HepG2 (cell line): ENCODE data around the gene KRT12.

Experiments
- ERF ChIP-seq: IDR thresholded peaks from 2 replicates; pipeline ENCODE4 v1.6.1; 2018; ENCODE audit warnings: missing biosample characterization, missing genetic modification reagents
- HNRNPLL ChIP-seq: fragments of 200-400 bp; formaldehyde crosslinking; IDR thresholded peaks from 2 replicates; pipeline ENCODE4 v1.6.1; 2017; ENCODE audit warnings: mild to moderate bottlenecking, low read depth, low read length; ENCODE audit not compliant: poor library complexity, severe bottlenecking
- RCOR2 ChIP-seq: IDR thresholded peaks from 2 replicates; pipeline ENCODE4 v1.6.1; 2016; ENCODE audit warnings: missing biosample characterization, missing genetic modification reagents
- RELA ChIP-seq: sonication (generic); formaldehyde crosslinking; IDR thresholded peaks from 2 replicates; pipeline ENCODE4 v1.4.0; 2020; ENCODE audit warnings: missing genetic modification reagents
- SP4 ChIP-seq: sonication (generic); formaldehyde crosslinking; IDR thresholded peaks from 2 replicates; pipeline ENCODE4 v1.8.1; 2023; ENCODE audit warnings: mild to moderate bottlenecking, missing genetic modification reagents
- TBP ChIP-seq: sonication (generic); formaldehyde crosslinking; IDR thresholded peaks from 2 replicates; pipeline ENCODE4 v1.5.0; 2020; ENCODE audit warnings: missing genetic modification reagents
- TF ChIP-seq, protein P1 (sequence below): sonication (generic); formaldehyde crosslinking; IDR thresholded peaks from 2 replicates; pipeline ENCODE4 v1.5.0; 2020; ENCODE audit warnings: mild to moderate bottlenecking, missing genetic modification reagents, moderate library complexity
- TF ChIP-seq, protein P2 (sequence below), 2 experiments: sonication (generic) in 1 of 2; formaldehyde crosslinking in 1 of 2; IDR thresholded peaks; 2 replicates each; pipeline versions ENCODE4 v1.5.1 to v1.6.1; 2011 to 2020; ENCODE audit warnings: borderline replicate concordance in 1 of 2, low read depth in 1 of 2, low read length in 1 of 2, mild to moderate bottlenecking in 1 of 2, missing genetic modification reagents in 1 of 2, moderate library complexity in 1 of 2

DNA sequence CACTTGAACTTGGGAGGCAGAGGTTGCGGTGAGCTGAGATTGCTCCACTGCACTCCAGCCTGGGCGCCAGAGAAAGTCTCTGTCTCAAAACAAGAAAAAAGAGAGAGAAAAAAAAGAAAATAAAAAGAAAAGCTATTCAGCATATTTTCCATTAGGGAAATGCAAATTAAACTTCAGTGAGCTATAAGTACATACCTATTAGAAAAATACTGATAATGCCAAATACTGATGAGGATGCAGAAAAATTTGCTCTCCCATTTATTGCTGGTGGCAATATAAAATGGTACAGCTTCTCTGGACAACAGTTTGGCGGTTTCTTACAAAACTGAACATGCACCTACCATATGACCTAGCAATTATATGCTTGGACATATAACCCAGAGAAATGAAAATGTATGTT is 54.4 kb downstream of the KRT12 start:
- TF ChIP-seq, protein P1, sequence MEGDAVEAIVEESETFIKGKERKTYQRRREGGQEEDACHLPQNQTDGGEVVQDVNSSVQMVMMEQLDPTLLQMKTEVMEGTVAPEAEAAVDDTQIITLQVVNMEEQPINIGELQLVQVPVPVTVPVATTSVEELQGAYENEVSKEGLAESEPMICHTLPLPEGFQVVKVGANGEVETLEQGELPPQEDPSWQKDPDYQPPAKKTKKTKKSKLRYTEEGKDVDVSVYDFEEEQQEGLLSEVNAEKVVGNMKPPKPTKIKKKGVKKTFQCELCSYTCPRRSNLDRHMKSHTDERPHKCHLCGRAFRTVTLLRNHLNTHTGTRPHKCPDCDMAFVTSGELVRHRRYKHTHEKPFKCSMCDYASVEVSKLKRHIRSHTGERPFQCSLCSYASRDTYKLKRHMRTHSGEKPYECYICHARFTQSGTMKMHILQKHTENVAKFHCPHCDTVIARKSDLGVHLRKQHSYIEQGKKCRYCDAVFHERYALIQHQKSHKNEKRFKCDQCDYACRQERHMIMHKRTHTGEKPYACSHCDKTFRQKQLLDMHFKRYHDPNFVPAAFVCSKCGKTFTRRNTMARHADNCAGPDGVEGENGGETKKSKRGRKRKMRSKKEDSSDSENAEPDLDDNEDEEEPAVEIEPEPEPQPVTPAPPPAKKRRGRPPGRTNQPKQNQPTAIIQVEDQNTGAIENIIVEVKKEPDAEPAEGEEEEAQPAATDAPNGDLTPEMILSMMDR (CRISPR knock-in tag): no peak
- TF ChIP-seq, protein P2, sequence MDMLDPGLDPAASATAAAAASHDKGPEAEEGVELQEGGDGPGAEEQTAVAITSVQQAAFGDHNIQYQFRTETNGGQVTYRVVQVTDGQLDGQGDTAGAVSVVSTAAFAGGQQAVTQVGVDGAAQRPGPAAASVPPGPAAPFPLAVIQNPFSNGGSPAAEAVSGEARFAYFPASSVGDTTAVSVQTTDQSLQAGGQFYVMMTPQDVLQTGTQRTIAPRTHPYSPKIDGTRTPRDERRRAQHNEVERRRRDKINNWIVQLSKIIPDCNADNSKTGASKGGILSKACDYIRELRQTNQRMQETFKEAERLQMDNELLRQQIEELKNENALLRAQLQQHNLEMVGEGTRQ (IDR thresholded peaks at IDR 0.05; ENCODE audit: low read depth, low read length): no peak
- TF ChIP-seq, protein P2 (CRISPR knock-in tag; IDR thresholded peaks at IDR 0.05; ENCODE audit: borderline replicate concordance): no peak
- no peak for TF ChIP-seq TBP (CRISPR knock-in tag)
- no peak for TF ChIP-seq RCOR2 (CRISPR knock-in tag)
- no peak for TF ChIP-seq RELA (CRISPR knock-in tag)
- TF ChIP-seq HNRNPLL: no peak
- no peak for TF ChIP-seq SP4 (CRISPR knock-in tag)
- TF ChIP-seq ERF (CRISPR knock-in tag): no peak
